Vagina (tissue), 2 donors: ENCODE results near the gene OR10H2.

Experiments used
- CTCF ChIP-seq, 3 experiments: fragments of 450-650 bp in 2 of 3; fragments of 200-600 bp in 1 of 3; sonication (generic) in 1 of 3; IDR thresholded peaks; one replicate each; pipeline ENCODE4 v1.5.1; 2017 to 2019; ENCODE audit warnings: antibody characterized with exemption in 3 of 3, mild to moderate bottlenecking in 2 of 3, moderate library complexity in 2 of 3
- POLR2A ChIP-seq, 2 donors: fragments of 450-650 bp; IDR thresholded peaks; one replicate each; pipeline ENCODE4 v1.6.1; 2017; ENCODE audit warnings: antibody characterized with exemption in 2 of 2, mild to moderate bottlenecking in 2 of 2, moderate library complexity in 2 of 2
- POLR2AphosphoS5 ChIP-seq, 2 donors: sonication (generic); formaldehyde crosslinking; IDR thresholded peaks; one replicate each; pipeline ENCODE4 v1.9.0; 2017; ENCODE audit warnings: antibody characterized with exemption in 2 of 2, mild to moderate bottlenecking in 2 of 2, low read depth in 1 of 2; ENCODE audit not compliant: insufficient read depth in 1 of 2

GRCh38 chr19:15727724-15728123 is at the start of gene OR10H2:
- TF ChIP-seq CTCF (IDR thresholded peaks at IDR 0.05) (no peak), POLR2A (IDR thresholded peaks at IDR 0.05) (no peak), POLR2AphosphoS5 (IDR thresholded peaks at IDR 0.05; ENCODE audit: insufficient read depth in 1 of 2, low read depth in 1 of 2) (no peak)
